Keratinocyte (primary cell): ENCODE results near the gene ZSCAN32. TPM values are rescaled to one million over a fixed set of nuclear protein-coding genes. Genes with fewer than 3 reads are reported as not detected.

Experiments used
- DNase-seq: peaks from one replicate; pipeline ENCODE4 v3.0.0-alpha.2; 2011; ENCODE audit warnings: low read depth, missing footprints, low spot score
- FAIRE-seq: peaks from 2 replicates; lab custom pipeline; 2011; peaks lifted over from hg19 to GRCh38; lab: Jason Lieb, UNC
- H2AFZ ChIP-seq: 2 replicates; pipeline ENCODE4 v1.6.0; 2012; ENCODE audit warnings: low read length, control low read depth, inconsistent platforms; ENCODE audit not compliant: control insufficient read depth
- H3K27ac ChIP-seq: 2 replicates; pipeline ENCODE4 v1.5.1; 2011; ENCODE audit warnings: low read length; ENCODE audit not compliant: control insufficient read depth, insufficient read depth
- H3K27me3 ChIP-seq: 3 replicates; pipeline ENCODE4 v1.6.0; 2011; ENCODE audit warnings: low read length; ENCODE audit not compliant: control insufficient read depth, insufficient read depth; ENCODE audit errors: extremely low read depth
- H3K36me3 ChIP-seq, 2 experiments: 2 replicates in 1 of 2; 3 replicates in 1 of 2; pipeline ENCODE4 v1.5.1; 2011; ENCODE audit warnings: low read length in 2 of 2, mild to moderate bottlenecking in 1 of 2; ENCODE audit not compliant: control insufficient read depth in 2 of 2, insufficient read depth in 2 of 2; ENCODE audit errors: extremely low read depth in 1 of 2
- H3K4me1 ChIP-seq: 3 replicates; pipeline ENCODE4 v1.5.1; 2011; ENCODE audit warnings: low read length; ENCODE audit not compliant: control insufficient read depth, insufficient read depth; ENCODE audit errors: extremely low read depth
- H3K4me2 ChIP-seq: 3 replicates; pipeline ENCODE4 v1.6.0; 2011; ENCODE audit warnings: low read depth, low read length; ENCODE audit not compliant: control insufficient read depth, insufficient read depth; ENCODE audit errors: extremely low read depth
- H3K4me3 ChIP-seq, 3 experiments: fragments of 200-600 bp in 1 of 3; sonication (generic) in 1 of 3; 2 replicates in 2 of 3; 3 replicates in 1 of 3; pipeline ENCODE4 v1.5.1; 2011 to 2016; ENCODE audit warnings: low read length in 3 of 3, mild to moderate bottlenecking in 3 of 3, control low read depth in 2 of 3, inconsistent platforms in 1 of 3, low read depth in 1 of 3, mixed read lengths in 1 of 3, mixed run types in 1 of 3, moderate library complexity in 1 of 3; ENCODE audit not compliant: control insufficient read depth in 2 of 3, insufficient read depth in 2 of 3; ENCODE audit errors: extremely low read depth in 1 of 3
- H3K79me2 ChIP-seq: 2 replicates; pipeline ENCODE4 v1.6.0; 2012; ENCODE audit warnings: low read length; ENCODE audit not compliant: control insufficient read depth, insufficient read depth
- H3K9ac ChIP-seq: 3 replicates; pipeline ENCODE4 v1.6.0; 2011; ENCODE audit warnings: low read length; ENCODE audit not compliant: control insufficient read depth, insufficient read depth; ENCODE audit errors: extremely low read depth
- H3K9me1 ChIP-seq: 3 replicates; pipeline ENCODE4 v1.6.0; 2011; ENCODE audit warnings: low read length; ENCODE audit not compliant: control insufficient read depth, insufficient read depth; ENCODE audit errors: extremely low read depth
- H3K9me3 ChIP-seq: 2 replicates; pipeline ENCODE4 v1.5.1; 2012; ENCODE audit warnings: low read depth, low read length; ENCODE audit not compliant: control insufficient read depth
- H4K20me1 ChIP-seq: 3 replicates; pipeline ENCODE4 v1.6.0; 2011; ENCODE audit warnings: low read length; ENCODE audit not compliant: control insufficient read depth, insufficient read depth; ENCODE audit errors: extremely low read depth
- CTCF ChIP-seq, 3 experiments: IDR thresholded peaks in 1 of 3; conservative IDR thresholded peaks in 1 of 3; optimal IDR thresholded peaks in 1 of 3; 2 replicates in 2 of 3; 3 replicates in 1 of 3; pipeline versions ENCODE3 to v1.5.1; 2011; ENCODE audit warnings: low read length in 3 of 3, mild to moderate bottlenecking in 3 of 3, moderate library complexity in 2 of 3, control low read depth in 1 of 3, inconsistent platforms in 1 of 3; ENCODE audit not compliant: insufficient read depth in 2 of 3; ENCODE audit errors: extremely low read depth in 1 of 3
- EZH2 ChIP-seq: IDR thresholded peaks from one replicate; pipeline ENCODE4 v1.6.1; 2012; ENCODE audit warnings: inconsistent platforms, mild to moderate bottlenecking, low read length, moderate library complexity
- dilution Hi-C: fragments of 300-500 bp; cut with MboI; formaldehyde crosslinking; loops from one replicate; pipeline ENCODE4 v1.7.0; 2020; ENCODE audit warnings: low sequenced_read_pairs; ENCODE audit not compliant: extremely low pct_ligation_motif_present
- polyA plus RNA-seq, 5 experiments: library from polyadenylated mRNA; depleted of rRNA in 3 of 5; stranded (reverse) in 3 of 5; stranded (forward) in 1 of 5; unstranded in 1 of 5; fragments of >200 nt; gene quantifications; 1 replicate in 1 of 5; 2 replicates in 3 of 5; 3 replicates in 1 of 5; pipeline versions ENCODE4 v1.2.1 to v1.2.3, GENCODE V29; 2011 to 2012; ENCODE audit warnings: missing spikeins in 2 of 5, low read depth in 1 of 5, low replicate concordance in 1 of 5

ZSCAN32 gene
- polyA plus RNA-seq, 1 donor (not counting 4 experiments of a cell fraction or from before 2014, with no cell fraction given) = 17.2 TPM

- Histone ChIP-seq H3K9me3 (peaks cover 38% of the 10 kb centered on the region), H3K4me3 (no peak overlapping the region), H3K79me2 (peaks cover 4% of the 10 kb centered on the region), H3K9me1 (no peaks in the 10 kb centered on the region), H2AFZ (no peak overlapping the region), H3K4me2 (no peak overlapping the region), H3K27me3 (no peaks in the 10 kb centered on the region), H3K36me3 (peaks cover 23 to 30% of the 10 kb centered on the region in 2 experiments), H4K20me1 (no peaks in the 10 kb centered on the region), H3K9ac (no peak overlapping the region), H3K27ac (no peak overlapping the region), H3K4me1 (no peaks in the 10 kb centered on the region)
- no peak for TF ChIP-seq EZH2
- no peak for TF ChIP-seq CTCF (optimal IDR thresholded peaks at IDR 0.05 in 1 of 3, IDR thresholded peaks at IDR 0.05 in 1 of 3, conservative IDR thresholded peaks at IDR 0.05 in 1 of 3; ENCODE audit: extremely low read depth in 1 of 3, insufficient read depth in 2 of 3, low read length in 3 of 3)
- DNase-seq (no peak), FAIRE-seq (no peak)
- dilution Hi-C loops = no loop called here
These were observed 17.8 kb downstream of the ZSCAN32 start for GRCh38 chr16:3383045-3383448.

- Histone ChIP-seq H3K79me2 (no peaks in the 10 kb centered on the region), H3K4me2 (no peak overlapping the region), H3K9me1 (no peaks in the 10 kb centered on the region), H3K27ac (no peak overlapping the region), H4K20me1 (no peaks in the 10 kb centered on the region), H3K9ac (no peak overlapping the region), H3K27me3 (no peaks in the 10 kb centered on the region), H3K9me3 (peaks cover 20% of the 10 kb centered on the region), H3K4me3 (no peak overlapping the region), H3K36me3 (peaks cover 5 to 7% of the 10 kb centered on the region in 2 experiments), H2AFZ (no peak overlapping the region), H3K4me1 (no peaks in the 10 kb centered on the region)
- dilution Hi-C loops = no loop called here
- FAIRE-seq (no peak), DNase-seq (no peak)
- no peak for TF ChIP-seq CTCF (optimal IDR thresholded peaks at IDR 0.05 in 1 of 3, IDR thresholded peaks at IDR 0.05 in 1 of 3, conservative IDR thresholded peaks at IDR 0.05 in 1 of 3; ENCODE audit: extremely low read depth in 1 of 3, insufficient read depth in 2 of 3, low read length in 3 of 3)
- TF ChIP-seq EZH2 = no peak
These were observed 22.9 kb downstream of the ZSCAN32 start for GRCh38 chr16:3377917-3378316.
